PC-3 (cell line): ENCODE results near the gene CROT. TPM values are rescaled to one million over a fixed set of nuclear protein-coding genes. Genes with fewer than 3 reads are reported as not detected.
A peak's percentile ranks its signal among the peaks of the same experiment; 100 is the strongest.

Source experiments
- ATAC-seq: fragments of 200-7000 bp; cut with Tn5 transposase; 2 replicates; pipeline ENCODE4 v1.9.1; 2020; ENCODE audit warnings: mild to moderate bottlenecking, moderate library complexity
- BruUV-seq: library from RNA; stranded (reverse); fragments of 400-500 nt; replicated peaks from 2 replicates; lab custom pipeline; 2021; lab: Mats Ljungman, UMichigan
- CTCF ChIA-PET: fragments of 300-600 bp; sonication (Branson Sonifier 250); formaldehyde crosslinking; loops from one replicate; lab custom pipeline; 2022; ENCODE audit warnings: antibody characterized with exemption; lab: Charles Lee
- POLR2A ChIA-PET: fragments of 300-600 bp; sonication (Branson Sonifier 250); formaldehyde crosslinking; loops from one replicate; lab custom pipeline; 2022; ENCODE audit warnings: antibody characterized with exemption; ENCODE audit not compliant: unreplicated experiment; lab: Charles Lee
- DNase-seq: peaks from one replicate; pipeline ENCODE4 v3.0.0-alpha.2; 2015
- H2AFZ ChIP-seq: fragments of 300-600 bp; sonication (generic); 2 replicates; pipeline ENCODE4 v1.6.0; 2016; ENCODE audit warnings: antibody characterized with exemption, low read length
- H3F3A ChIP-seq: fragments of 300-600 bp; sonication (generic); one replicate; pipeline ENCODE4 v1.6.0; 2017; ENCODE audit warnings: antibody characterized with exemption, low read length, control low read depth, mild to moderate bottlenecking; ENCODE audit not compliant: unreplicated experiment
- H3K27ac ChIP-seq: fragments of 300-600 bp; sonication (generic); 2 replicates; pipeline ENCODE4 v1.5.1; 2016; ENCODE audit warnings: mild to moderate bottlenecking, low read length
- H3K27me3 ChIP-seq: fragments of 300-600 bp; sonication (generic); 2 replicates; pipeline ENCODE4 v1.6.1; 2016; ENCODE audit warnings: low read length, mixed read lengths
- H3K36me3 ChIP-seq: fragments of 300-600 bp; sonication (generic); 2 replicates; pipeline ENCODE4 v1.6.1; 2016; ENCODE audit warnings: low read depth, mixed run types, low read length, mixed read lengths
- H3K4me1 ChIP-seq: fragments of 300-600 bp; sonication (generic); 2 replicates; pipeline ENCODE4 v1.5.1; 2016; ENCODE audit warnings: low read length; ENCODE audit not compliant: insufficient read depth
- H3K4me2 ChIP-seq: fragments of 300-600 bp; sonication (generic); 2 replicates; pipeline ENCODE4 v1.6.0; 2016; ENCODE audit warnings: low read length
- H3K4me3 ChIP-seq: fragments of 300-600 bp; sonication (generic); 2 replicates; pipeline ENCODE4 v1.5.1; 2016; ENCODE audit warnings: mild to moderate bottlenecking, low read length, mixed read lengths
- H3K79me2 ChIP-seq: fragments of 300-600 bp; sonication (generic); 2 replicates; pipeline ENCODE4 v1.6.1; 2017; ENCODE audit warnings: low read length, mixed read lengths
- H3K9ac ChIP-seq: fragments of 300-600 bp; sonication (generic); 2 replicates; pipeline ENCODE4 v1.6.0; 2016; ENCODE audit warnings: mild to moderate bottlenecking, low read length
- H3K9me2 ChIP-seq: fragments of 300-600 bp; sonication (generic); replicated peaks from 2 replicates; pipeline ENCODE4 v1.6.1; 2016; ENCODE audit warnings: mixed run types, low read length, mixed read lengths
- H3K9me3 ChIP-seq: fragments of 300-600 bp; sonication (generic); 2 replicates; pipeline ENCODE4 v1.6.1; 2016; ENCODE audit warnings: low read length, mixed read lengths
- H4K20me1 ChIP-seq: fragments of 300-600 bp; sonication (generic); 2 replicates; pipeline ENCODE4 v1.6.1; 2016; ENCODE audit warnings: low read length, mixed read lengths
- EZH2 ChIP-seq: fragments of 300-600 bp; sonication (generic); IDR thresholded peaks from one replicate; pipeline ENCODE4 v1.6.1; 2017; ENCODE audit warnings: antibody characterized with exemption, mild to moderate bottlenecking, low read length; ENCODE audit not compliant: unreplicated experiment
- EZH2phosphoT487 ChIP-seq: fragments of 300-600 bp; sonication (generic); IDR thresholded peaks from 2 replicates; pipeline ENCODE4 v1.6.1; 2018; ENCODE audit warnings: mild to moderate bottlenecking, antibody characterized with exemption, low read length, borderline replicate concordance
- intact Hi-C: fragments of 100-400 bp; cut with micrococcal nuclease; formaldehyde crosslinking; loops from 2 replicates; pipeline ENCODE4 v1.9.0; 2023
- total RNA-seq: library from RNA; depleted of rRNA; stranded (reverse); fragments of >200 nt; gene quantifications from 2 replicates; pipeline ENCODE4 v1.2.3, GENCODE V29; 2014
- TF ChIP-seq, protein P1 (sequence below): fragments of 300-600 bp; sonication (generic); conservative IDR thresholded peaks from 2 replicates; pipeline ENCODE4 v1.5.1; 2017; ENCODE audit warnings: antibody characterized with exemption, low read depth, mild to moderate bottlenecking, low read length

The CROT gene
- total RNA-seq, 1 experiment from 2014 or later, result 6.9 TPM

DNA sequence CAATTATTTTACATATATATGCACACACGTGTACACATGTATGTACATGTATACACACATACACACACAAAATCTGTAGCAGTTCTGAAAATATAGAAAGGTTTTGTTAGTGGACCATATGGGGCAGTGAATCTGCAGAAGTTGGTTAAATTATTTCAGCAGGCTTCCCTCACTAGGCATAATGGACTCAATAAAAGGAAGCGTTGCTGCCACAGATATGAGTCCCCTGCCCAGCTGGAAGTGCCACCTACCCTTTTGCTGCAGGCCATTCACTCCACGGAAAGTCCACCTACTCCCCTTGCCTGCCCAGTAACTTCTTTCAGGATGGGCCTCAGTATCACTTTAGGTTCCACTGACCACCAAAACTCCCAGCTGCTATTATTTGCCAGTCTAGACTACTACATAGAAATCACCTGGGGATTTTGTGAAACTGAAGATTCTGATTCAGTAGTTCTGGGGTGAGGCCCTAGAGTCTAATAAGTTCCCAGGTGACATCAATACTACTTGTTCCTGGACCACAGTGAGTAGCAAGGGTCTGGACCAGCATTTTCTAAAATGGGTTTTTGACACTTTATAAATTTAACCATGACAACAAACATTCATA is 29.3 kb upstream of the CROT start:
- Histone ChIP-seq H3K36me3 (no peaks in the 10 kb centered on the region), H3K79me2 (no peaks in the 10 kb centered on the region), H3K4me1 (peaks cover 34% of the 10 kb centered on the region), H3K9me3 (no peaks in the 10 kb centered on the region), H2AFZ (no peak overlapping the region), H4K20me1 (no peaks in the 10 kb centered on the region), H3F3A (peaks cover 4% of the 10 kb centered on the region), H3K9me2 (no peaks in the 10 kb centered on the region), H3K4me3 (peak overlapping the region; percentile 10; the same call in 1 of the 2 replicates), H3K9ac (no peak overlapping the region), H3K27me3 (no peaks in the 10 kb centered on the region), H3K4me2 (peak overlapping the region; percentile 66), H3K27ac (peak overlapping the region; percentile 52)
- DNase-seq (no peak), ATAC-seq (no peak)
- POLR2A ChIA-PET, result no interaction called here
- TF ChIP-seq EZH2phosphoT487, result no peak
- TF ChIP-seq, protein P1, sequence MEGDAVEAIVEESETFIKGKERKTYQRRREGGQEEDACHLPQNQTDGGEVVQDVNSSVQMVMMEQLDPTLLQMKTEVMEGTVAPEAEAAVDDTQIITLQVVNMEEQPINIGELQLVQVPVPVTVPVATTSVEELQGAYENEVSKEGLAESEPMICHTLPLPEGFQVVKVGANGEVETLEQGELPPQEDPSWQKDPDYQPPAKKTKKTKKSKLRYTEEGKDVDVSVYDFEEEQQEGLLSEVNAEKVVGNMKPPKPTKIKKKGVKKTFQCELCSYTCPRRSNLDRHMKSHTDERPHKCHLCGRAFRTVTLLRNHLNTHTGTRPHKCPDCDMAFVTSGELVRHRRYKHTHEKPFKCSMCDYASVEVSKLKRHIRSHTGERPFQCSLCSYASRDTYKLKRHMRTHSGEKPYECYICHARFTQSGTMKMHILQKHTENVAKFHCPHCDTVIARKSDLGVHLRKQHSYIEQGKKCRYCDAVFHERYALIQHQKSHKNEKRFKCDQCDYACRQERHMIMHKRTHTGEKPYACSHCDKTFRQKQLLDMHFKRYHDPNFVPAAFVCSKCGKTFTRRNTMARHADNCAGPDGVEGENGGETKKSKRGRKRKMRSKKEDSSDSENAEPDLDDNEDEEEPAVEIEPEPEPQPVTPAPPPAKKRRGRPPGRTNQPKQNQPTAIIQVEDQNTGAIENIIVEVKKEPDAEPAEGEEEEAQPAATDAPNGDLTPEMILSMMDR, result no peak
- TF ChIP-seq EZH2, result no peak
- CTCF ChIA-PET, result interaction anchor here (0.6 to 1.6 kb wide), 2 partner anchors 98 to 224 kb away, joined by 3 to 6 read pairs; no protein-coding TSS in a partner anchor
- intact Hi-C loops, result loop anchor here (1.0 kb wide), 3 partner anchors 60 to 136 kb away; no protein-coding TSS in a partner anchor
- BruUV-seq, result no TSS peak

DNA sequence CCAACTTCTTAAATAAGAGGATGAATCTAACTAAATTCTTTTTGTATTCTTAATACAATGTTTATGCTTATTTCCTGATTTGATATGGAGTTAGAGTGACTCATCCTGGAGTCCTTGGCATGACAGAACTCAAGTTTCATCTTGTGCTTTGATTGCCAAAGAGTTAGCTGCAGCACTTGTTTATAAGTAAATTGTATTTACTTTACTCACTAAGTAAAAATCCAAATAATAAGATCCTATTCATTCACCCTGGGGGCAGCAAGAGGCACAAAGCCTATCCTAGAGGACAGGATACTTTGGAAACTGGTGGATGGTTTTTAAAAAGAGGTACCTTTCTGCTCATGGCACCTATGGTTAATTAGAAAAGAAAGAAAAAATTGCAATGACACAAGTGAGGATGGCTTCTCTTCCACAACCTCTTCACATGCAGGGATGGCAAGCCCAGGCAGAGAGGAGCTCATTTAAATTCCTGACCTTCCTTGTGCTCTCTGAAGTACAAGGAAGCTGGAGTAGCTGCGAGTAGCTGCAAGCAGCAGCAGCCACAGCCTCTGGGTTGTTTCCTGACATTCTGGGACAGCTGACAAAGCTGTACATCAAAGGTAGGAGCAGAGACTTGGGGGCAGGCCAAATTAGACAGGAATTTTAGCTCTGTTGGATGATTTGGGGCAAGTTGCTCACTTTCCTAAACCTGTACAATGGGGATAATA is 28.5 kb upstream of the CROT start:
- Histone ChIP-seq H3K9ac (no peak overlapping the region), H2AFZ (no peak overlapping the region), H3K9me2 (no peaks in the 10 kb centered on the region), H3K79me2 (no peaks in the 10 kb centered on the region), H4K20me1 (no peaks in the 10 kb centered on the region), H3F3A (peaks cover 4% of the 10 kb centered on the region), H3K36me3 (no peaks in the 10 kb centered on the region), H3K27me3 (no peaks in the 10 kb centered on the region), H3K4me1 (peaks cover 34% of the 10 kb centered on the region), H3K4me3 (peak overlapping the region; percentile 40; the same call in 1 of the 2 replicates), H3K27ac (peak overlapping the region; percentile 73), H3K4me2 (peak overlapping the region; percentile 67), H3K9me3 (no peaks in the 10 kb centered on the region)
- ATAC-seq, result peak; percentile 85
- BruUV-seq, result no TSS peak
- peak; percentile 94 for DNase-seq
- ChIA-PET POLR2A (no interaction called here), CTCF (interaction anchor here (0.6 to 1.6 kb wide), 2 partner anchors 97 to 224 kb away, joined by 3 to 6 read pairs; no protein-coding TSS in a partner anchor)
- intact Hi-C loops, result loop anchor here (1.0 kb wide), 4 partner anchors 28 to 135 kb away; partner anchors contain the start of gene CROT
- TF ChIP-seq, protein P1, result no peak
- TF ChIP-seq EZH2 (no peak), EZH2phosphoT487 (no peak)
